Mammary epithelial cell (primary cell): ENCODE measurements around the gene ABCC1.

ENCODE experiments used
- CTCF ChIP-seq, 2 donors: IDR thresholded peaks in 1 of 2; conservative IDR thresholded peaks in 1 of 2; 2 replicates each; pipeline ENCODE4 v1.5.1; 2011 to 2012; ENCODE audit warnings: inconsistent platforms in 2 of 2, low read length in 2 of 2, mild to moderate bottlenecking in 2 of 2, control low read depth in 1 of 2, low read depth in 1 of 2; ENCODE audit not compliant: insufficient read depth in 1 of 2; ENCODE audit errors: extremely low read depth in 1 of 2
- EZH2 ChIP-seq: IDR thresholded peaks from 2 replicates; pipeline ENCODE4 v1.6.1; 2012; ENCODE audit warnings: low read length, inconsistent platforms, borderline replicate concordance

GRCh38 chr16:16158741-16159374 lies 209.4 kb downstream of the ABCC1 start:
- TF ChIP-seq CTCF (conservative IDR thresholded peaks at IDR 0.05 in 1 of 2, IDR thresholded peaks at IDR 0.05 in 1 of 2; ENCODE audit: extremely low read depth in 1 of 2, insufficient read depth in 1 of 2, low read depth in 1 of 2, low read length in 2 of 2) (no peak), EZH2 (no peak)
